GM10266 (cell line): ENCODE data around the gene ZNF568.

Experiments used
- DNase-seq: peaks from one replicate; pipeline ENCODE4 v3.0.0; 2012; ENCODE audit errors: extremely low spot score
- CTCF ChIP-seq: IDR thresholded peaks from 2 replicates; pipeline ENCODE4 v1.5.1; 2012; ENCODE audit warnings: mild to moderate bottlenecking, low read depth; ENCODE audit not compliant: control insufficient read depth, insufficient read depth; ENCODE audit errors: missing control alignments

The ZNF568 gene

GRCh38 chr19:36915992-36916830 is at the start of gene ZNF568, which contains the start of gene ZNF829:
Gene ZNF568 (plus strand): TSS chr19:36916332. CDS start chr19:36922771, 6,439 bp downstream.
Gene ZNF829 (minus strand): TSS chr19:36916291. CDS start chr19:36915167, 1,124 bp downstream.
- peak; percentile 78 for DNase-seq
- TF ChIP-seq CTCF: peak; percentile 65

- DNase-seq: no peak
- TF ChIP-seq CTCF: no peak
Measured at GRCh38 chr19:36876993-36877938, 38.9 kb upstream of the ZNF568 start.

- no peak for TF ChIP-seq CTCF
- no peak for DNase-seq
Measured at GRCh38 chr19:36891768-36892357, 24.3 kb upstream of the ZNF568 start.

GRCh38 chr19:36894849-36895383 is 21.2 kb upstream of the ZNF568 start:
- no peak for DNase-seq
- TF ChIP-seq CTCF: no peak

GRCh38 chr19:36898422-36898821 is 17.7 kb upstream of the ZNF568 start:
- TF ChIP-seq CTCF: no peak

GRCh38 chr19:36916991-36917390 is 859 bp downstream of the ZNF568 start:
- no peak for TF ChIP-seq CTCF
- no peak for DNase-seq

More at GRCh38 chr19:36898422-36898821, 17.7 kb upstream of the ZNF568 start:
- no peak for DNase-seq
